Thymus (tissue), 14 donors: ENCODE results near the gene SUMO2. TPM values are rescaled to one million over a fixed set of nuclear protein-coding genes. Genes with fewer than 3 reads are reported as not detected.

Experiments
- DNase-seq, 9 donors: peaks; one replicate each; pipeline ENCODE4 v3.0.0-alpha.2; 2013; ENCODE audit warnings: low spot score in 9 of 9, low read depth in 6 of 9, missing footprints in 1 of 9
- H3K27ac ChIP-seq, 2 donors: one replicate each; pipeline ENCODE4 v1.5.1; 2013; ENCODE audit warnings: control low read depth in 1 of 2, low read depth in 1 of 2, low read length in 1 of 2, mild to moderate bottlenecking in 1 of 2, moderate library complexity in 1 of 2
- H3K27me3 ChIP-seq, 2 donors: one replicate each; pipeline ENCODE4 v1.5.1; 2013; ENCODE audit warnings: low read length in 1 of 2; ENCODE audit not compliant: control insufficient read depth in 2 of 2, insufficient read depth in 1 of 2
- H3K36me3 ChIP-seq, 2 donors: one replicate each; pipeline ENCODE4 v1.5.1; 2013; ENCODE audit warnings: low read length in 1 of 2, mild to moderate bottlenecking in 1 of 2, moderate library complexity in 1 of 2; ENCODE audit not compliant: control insufficient read depth in 2 of 2, insufficient read depth in 2 of 2
- H3K4me1 ChIP-seq, 2 donors: one replicate each; pipeline ENCODE4 v1.5.1; 2013; ENCODE audit warnings: low read length in 2 of 2; ENCODE audit not compliant: control insufficient read depth in 2 of 2, insufficient read depth in 2 of 2
- H3K4me3 ChIP-seq, 2 donors: one replicate each; pipeline ENCODE4 v1.5.1; 2013; ENCODE audit warnings: low read length in 2 of 2, control low read depth in 1 of 2, mild to moderate bottlenecking in 1 of 2
- H3K9me3 ChIP-seq, 2 donors: one replicate each; pipeline ENCODE4 v1.5.1; 2013; ENCODE audit warnings: low read length in 1 of 2, mild to moderate bottlenecking in 1 of 2; ENCODE audit not compliant: control insufficient read depth in 2 of 2, insufficient read depth in 1 of 2
- WGBS: extraction: QIAGEN DNeasy Blood & Tissue Kit; methylation state at CpG from one replicate; pipeline ENCODE4 v1.1.7; 2013; 5-methylcytosine and 5-hydroxymethylcytosine counted together
- long read RNA-seq, 10 donors: transcript quantifications; one replicate each; lab custom pipeline, GENCODE V29; 2026
- polyA plus RNA-seq: library from polyadenylated mRNA; stranded (reverse); fragments of 200-250 nt; gene quantifications from one replicate; pipeline ENCODE4 v1.2.3, GENCODE V29; 2013
- total RNA-seq: library from RNA; stranded (reverse); fragments of 120-200 nt; gene quantifications from one replicate; pipeline ENCODE4 v1.2.4, GENCODE V29; 2013
- donor health status: healthy.

The SUMO2 gene
- 342 TPM for total RNA-seq
- polyA plus RNA-seq = 135 TPM
- long read RNA-seq, donor 1, transcript SUMO2-202 (4 exons, 3,190 nt) = major isoform, 52 of 52 reads
- long read RNA-seq, donor 1, partial matches to known transcripts = 0 of 52 reads
- long read RNA-seq, donor 1, other reads (novel, unspliced or antisense) = 0 of 52 reads
- long read RNA-seq, donor 2 = 0 reads
- long read RNA-seq, donor 3, transcript SUMO2-202 (4 exons, 3,190 nt) = major isoform, 427 of 474 reads
- long read RNA-seq, donor 3, transcript SUMO2-203 (4 exons, 490 nt) = minor isoform, 7 of 474 reads
- long read RNA-seq, donor 3, partial matches to known transcripts = 38 of 474 reads
- long read RNA-seq, donor 3, other reads (novel, unspliced or antisense) = 0 of 474 reads
- long read RNA-seq, donor 4, transcript SUMO2-202 (4 exons, 3,190 nt) = major isoform, 177 of 190 reads
- long read RNA-seq, donor 4, partial matches to known transcripts = 11 of 190 reads
- long read RNA-seq, donor 4, other reads (novel, unspliced or antisense) = 0 of 190 reads
- long read RNA-seq, donor 5, transcript SUMO2-203 (4 exons, 490 nt) = minor isoform, 12 of 660 reads
- long read RNA-seq, donor 5, transcript SUMO2-202 (4 exons, 3,190 nt) = major isoform, 593 of 660 reads
- long read RNA-seq, donor 5, transcript SUMO2-201 (3 exons, 809 nt) = minor isoform, 7 of 660 reads
- long read RNA-seq, donor 5, partial matches to known transcripts = 48 of 660 reads
- long read RNA-seq, donor 5, other reads (novel, unspliced or antisense) = 0 of 660 reads
- long read RNA-seq, donor 6, transcript SUMO2-202 (4 exons, 3,190 nt) = major isoform, 204 of 224 reads
- long read RNA-seq, donor 6, partial matches to known transcripts = 15 of 224 reads
- long read RNA-seq, donor 6, other reads (novel, unspliced or antisense) = 0 of 224 reads
- long read RNA-seq, donor 7, transcript SUMO2-202 (4 exons, 3,190 nt) = major isoform, 330 of 367 reads
- long read RNA-seq, donor 7, transcript SUMO2-203 (4 exons, 490 nt) = minor isoform, 9 of 367 reads
- long read RNA-seq, donor 7, partial matches to known transcripts = 26 of 367 reads
- long read RNA-seq, donor 7, other reads (novel, unspliced or antisense) = 0 of 367 reads
- long read RNA-seq, donor 8, transcript SUMO2-202 (4 exons, 3,190 nt) = major isoform, 134 of 137 reads
- long read RNA-seq, donor 8, partial matches to known transcripts = 0 of 137 reads
- long read RNA-seq, donor 8, other reads (novel, unspliced or antisense) = 0 of 137 reads
- long read RNA-seq, donor 9, transcript SUMO2-202 (4 exons, 3,190 nt) = major isoform, 216 of 234 reads
- long read RNA-seq, donor 9, partial matches to known transcripts = 13 of 234 reads
- long read RNA-seq, donor 9, other reads (novel, unspliced or antisense) = 0 of 234 reads
- long read RNA-seq, donor 10, transcript SUMO2-202 (4 exons, 3,190 nt) = major isoform, 243 of 261 reads
- long read RNA-seq, donor 10, transcript SUMO2-203 (4 exons, 490 nt) = minor isoform, 9 of 261 reads
- long read RNA-seq, donor 10, partial matches to known transcripts = 6 of 261 reads
- long read RNA-seq, donor 10, other reads (novel, unspliced or antisense) = 0 of 261 reads

- H3K4me1 ChIP-seq = peaks cover 3 to 30% of the 10 kb centered on the region in 2 donors
- peak; percentile 87 to 98 (median 95) for DNase-seq
- H3K27ac ChIP-seq = peak within 1 kb of the TSS; percentile 98 to 100
- WGBS = 1% methylated on average over 91 of the region's 92 CpGs
- H3K9me3 ChIP-seq = no peaks in the 10 kb centered on the region
- H3K36me3 ChIP-seq = peaks cover 12 to 28% of the 10 kb centered on the region in 2 donors
- no peaks in the 10 kb centered on the region for H3K27me3 ChIP-seq
- peak within 1 kb of the TSS; percentile 96 to 98 for H3K4me3 ChIP-seq
Observed at GRCh38 chr17:75182569-75183436, at the start of gene SUMO2. TSS of gene SUMO2 (minus strand) at chr17:75182959. CDS start at chr17:75182834, 125 bp downstream.

- Histone ChIP-seq H3K27ac (no peak overlapping the region), H3K9me3 (no peaks in the 10 kb centered on the region), H3K4me3 (no peak overlapping the region), H3K4me1 (peaks cover 0 to 2% of the 10 kb centered on the region in 2 donors), H3K27me3 (no peaks in the 10 kb centered on the region), H3K36me3 (peaks cover 78 to 84% of the 10 kb centered on the region in 2 donors)
- 97% methylated on average over 18 of the region's 18 CpGs for WGBS
- no peak for DNase-seq
Observed at GRCh38 chr17:75231741-75232464, 49.1 kb upstream of the SUMO2 start.

- peaks cover 78 to 84% of the 10 kb centered on the region in 2 donors for H3K36me3 ChIP-seq
- H3K4me1 ChIP-seq = peaks cover 0 to 2% of the 10 kb centered on the region in 2 donors
- DNase-seq = no peak
- no peak overlapping the region for H3K4me3 ChIP-seq
- no peak overlapping the region for H3K27ac ChIP-seq
- H3K27me3 ChIP-seq = no peaks in the 10 kb centered on the region
- H3K9me3 ChIP-seq = no peaks in the 10 kb centered on the region
- WGBS = 98% methylated on average over 8 of the region's 8 CpGs
Observed at GRCh38 chr17:75231071-75231470, 48.3 kb upstream of the SUMO2 start.

GRCh38 chr17:75228847-75229246 is 46.1 kb upstream of the SUMO2 start:
- DNase-seq = no peak
- H3K27ac ChIP-seq = no peak overlapping the region
- 96% methylated on average over 4 of the region's 4 CpGs for WGBS

GRCh38 chr17:75228305-75228704 is 45.5 kb upstream of the SUMO2 start:
- Histone ChIP-seq H3K4me3 (no peak overlapping the region), H3K9me3 (no peaks in the 10 kb centered on the region), H3K27me3 (no peaks in the 10 kb centered on the region), H3K36me3 (peaks cover 72 to 86% of the 10 kb centered on the region in 2 donors), H3K27ac (peak overlapping the region in 1 of 2 donors; percentile 26), H3K4me1 (peaks cover 0 to 2% of the 10 kb centered on the region in 2 donors)
- no peak for DNase-seq
- 91% methylated on average over 2 of the region's 2 CpGs for WGBS

More at GRCh38 chr17:75228847-75229246, 46.1 kb upstream of the SUMO2 start:
- Histone ChIP-seq H3K4me1 (peaks cover 0 to 2% of the 10 kb centered on the region in 2 donors), H3K27me3 (no peaks in the 10 kb centered on the region), H3K9me3 (no peaks in the 10 kb centered on the region), H3K4me3 (no peak overlapping the region), H3K36me3 (peaks cover 72 to 84% of the 10 kb centered on the region in 2 donors)

- Histone ChIP-seq H3K27me3 (no peaks in the 10 kb centered on the region), H3K9me3 (no peaks in the 10 kb centered on the region), H3K27ac (no peak overlapping the region), H3K4me1 (peaks cover 0 to 2% of the 10 kb centered on the region in 2 donors), H3K4me3 (no peak overlapping the region), H3K36me3 (peaks cover 70 to 86% of the 10 kb centered on the region in 2 donors)
- 96% methylated on average over 5 of the region's 5 CpGs for WGBS
- DNase-seq = no peak
Observed at GRCh38 chr17:75227729-75228128, 45.0 kb upstream of the SUMO2 start.

- WGBS = 92% methylated on average over 14 of the region's 14 CpGs
- Histone ChIP-seq H3K4me1 (peaks cover 0 to 2% of the 10 kb centered on the region in 2 donors), H3K27me3 (no peaks in the 10 kb centered on the region), H3K9me3 (no peaks in the 10 kb centered on the region), H3K4me3 (no peak overlapping the region), H3K27ac (no peak overlapping the region), H3K36me3 (peaks cover 64 to 74% of the 10 kb centered on the region in 2 donors)
- no peak for DNase-seq
Observed at GRCh38 chr17:75225016-75225415, 42.3 kb upstream of the SUMO2 start.
